K562 (cell line): ENCODE measurements around the gene STK26. TPM values are rescaled to one million over a fixed set of nuclear protein-coding genes. Genes with fewer than 3 reads are reported as not detected.

Experiments
- ATAC-seq: fragments of 200-7000 bp; cut with Tn5 transposase; 3 replicates; pipeline ENCODE4 v1.9.1; 2020; ENCODE audit warnings: moderate library complexity
- BruUV-seq: library from RNA; stranded (reverse); fragments of 400-500 nt; replicated peaks from 2 replicates; lab custom pipeline; 2021; lab: Mats Ljungman, UMichigan
- CTCF ChIA-PET: fragments of 300-600 bp; formaldehyde crosslinking; extraction: SDS; loops from one replicate; lab custom pipeline; 2021; ENCODE audit warnings: low intra/inter-chr PET ratio; lab: Yijun Ruan, JAX
- POLR2A ChIA-PET: fragments of 300-600, 350-650 bp; sonication (Branson Sonifier 250); formaldehyde crosslinking; extraction: SDS; loops from one replicate; lab custom pipeline; 2021; ENCODE audit warnings: antibody characterized with exemption, inconsistent platforms; lab: Yijun Ruan, JAX
- DNase-seq, 4 experiments: peaks; one replicate each; pipeline versions ENCODE4 v3.0.0 to v3.0.0-alpha.2; 2011 to 2018; ENCODE audit warnings: low spot score in 3 of 4, mixed read lengths in 3 of 4; ENCODE audit errors: extremely low read depth in 1 of 4
- FAIRE-seq: peaks from 2 replicates; lab custom pipeline; 2011; peaks lifted over from hg19 to GRCh38; lab: Jason Lieb, UNC
- H2AFZ ChIP-seq: 2 replicates; pipeline ENCODE4 v1.6.0; 2011; ENCODE audit warnings: low read depth, low read length, control low read depth, inconsistent platforms
- H3K27ac ChIP-seq: fragments of 200-600 bp; 3 replicates; pipeline ENCODE4 v1.8.0; 2011; ENCODE audit warnings: low read depth, mild to moderate bottlenecking, control low read depth, inconsistent platforms, low read length, moderate library complexity, mixed read lengths; ENCODE audit errors: extremely low read depth
- H3K27me3 ChIP-seq, 2 experiments: fragments of 300-600 bp in 1 of 2; 2 replicates in 1 of 2; 3 replicates in 1 of 2; pipeline versions ENCODE4 v1.6.0 to v1.8.0; 2011; ENCODE audit warnings: inconsistent platforms in 2 of 2, low read length in 2 of 2, mild to moderate bottlenecking in 1 of 2, mixed read lengths in 1 of 2, moderate library complexity in 1 of 2; ENCODE audit not compliant: control insufficient read depth in 2 of 2, insufficient read depth in 2 of 2
- H3K36me3 ChIP-seq: fragments of 300-600 bp; 3 replicates; pipeline ENCODE4 v1.8.0; 2011; ENCODE audit warnings: mild to moderate bottlenecking, low read length, inconsistent platforms; ENCODE audit not compliant: control insufficient read depth, insufficient read depth
- H3K4me1 ChIP-seq, 2 experiments: fragments of 200-600 bp in 1 of 2; replicated peaks in 1 of 2; 2 replicates in 1 of 2; 3 replicates in 1 of 2; pipeline versions ENCODE4 v1.5.1 to v1.8.0; 2011; ENCODE audit warnings: inconsistent platforms in 2 of 2, low read length in 2 of 2, mild to moderate bottlenecking in 1 of 2, mixed read lengths in 1 of 2, moderate library complexity in 1 of 2; ENCODE audit not compliant: control insufficient read depth in 2 of 2, insufficient read depth in 2 of 2
- H3K4me2 ChIP-seq: 2 replicates; pipeline ENCODE4 v1.6.1; 2011; ENCODE audit warnings: low read length, control low read depth, inconsistent platforms, mixed read lengths; ENCODE audit not compliant: insufficient read depth
- H3K4me3 ChIP-seq: fragments of 200-600 bp; sonication (generic), shearing (Covaris generic); 2 replicates; pipeline ENCODE4 v1.5.1; 2016; ENCODE audit warnings: control low read depth, inconsistent platforms
- H3K79me2 ChIP-seq: fragments of 200-600 bp; 3 replicates; pipeline ENCODE4 v1.8.0; 2011; ENCODE audit warnings: low read length, inconsistent platforms; ENCODE audit not compliant: control insufficient read depth, insufficient read depth
- H3K9ac ChIP-seq, 2 experiments: 2 replicates each; pipeline versions ENCODE4 v1.6.0 to v1.6.1; 2011; ENCODE audit warnings: low read depth in 2 of 2, low read length in 2 of 2, control low read depth in 1 of 2, inconsistent platforms in 1 of 2, mild to moderate bottlenecking in 1 of 2, mixed read lengths in 1 of 2; ENCODE audit not compliant: insufficient read depth in 1 of 2
- H3K9me1 ChIP-seq: one replicate; pipeline ENCODE4 v1.6.0; 2011; ENCODE audit warnings: inconsistent platforms, mild to moderate bottlenecking, low read length, moderate library complexity; ENCODE audit not compliant: control insufficient read depth, insufficient read depth
- H3K9me3 ChIP-seq: replicated peaks from 2 replicates; pipeline ENCODE4 v1.5.1; 2011; ENCODE audit warnings: low read depth, low read length, inconsistent platforms; ENCODE audit not compliant: control insufficient read depth, insufficient read depth
- H4K20me1 ChIP-seq: replicated peaks from 2 replicates; pipeline ENCODE4 v1.6.1; 2011; ENCODE audit warnings: low read length, inconsistent platforms, mixed read lengths; ENCODE audit not compliant: control insufficient read depth, insufficient read depth
- CEBPZ ChIP-seq: fragments of 150-350 bp; IDR thresholded peaks from 2 replicates; pipeline ENCODE4 v1.6.1; 2014; ENCODE audit warnings: low read depth, mild to moderate bottlenecking, low read length, borderline replicate concordance
- SUPT5H ChIP-seq: fragments of 450-650 bp; IDR thresholded peaks from 2 replicates; pipeline ENCODE4 v1.6.1; 2016
- WGBS: fragments of 100-300 bp; shearing (Covaris generic); methylation state at CpG from one replicate; pipeline ENCODE4 v1.1.6; 2016; ENCODE audit warnings: low coverage, mixed read lengths; ENCODE audit not compliant: insufficient coverage; ENCODE audit errors: missing lambda C conversion rate; 5-methylcytosine and 5-hydroxymethylcytosine counted together
- in situ Hi-C: fragments of 300-500 bp; cut with MboI; formaldehyde crosslinking; loops from 4 replicates; pipeline ENCODE4 v1.15.0; 2018; ENCODE audit warnings: inconsistent platforms, mixed read lengths
- intact Hi-C: fragments of 100-400 bp; cut with micrococcal nuclease; formaldehyde crosslinking; loops from 2 replicates; pipeline ENCODE4 v1.14.2; 2022
- polyA plus RNA-seq, 8 experiments: library from polyadenylated mRNA; depleted of rRNA in 4 of 8; stranded (reverse) in 5 of 8; unstranded in 3 of 8; fragments of >200 nt; fragmentation: Nextera tagmentation in 2 of 8; fragmentation: Illumina TruSeq in 1 of 8; extraction: Ambion mirVana in 2 of 8; extraction: Trizol in 1 of 8; gene quantifications; 2 replicates each; pipeline versions ENCODE4 v1.2.1 to v1.2.3, GENCODE V29; 2011 to 2014; ENCODE audit warnings: inconsistent platforms in 1 of 8, missing spikeins in 1 of 8
- total RNA-seq, 7 experiments: library from RNA; depleted of rRNA in 6 of 7; stranded (reverse); fragments of >200 nt in 6 of 7; fragmentation: Illumina TruSeq in 2 of 7; extraction: Trizol in 2 of 7; gene quantifications; 2 replicates each; pipeline versions ENCODE4 v1.2.1 to v1.2.3, GENCODE V29; 2011 to 2021; ENCODE audit warnings: low replicate concordance in 1 of 7
- TF ChIP-seq, protein P1 (sequence below): IDR thresholded peaks from 3 replicates; pipeline ENCODE4 v1.6.1; 2011; ENCODE audit warnings: borderline replicate concordance, mild to moderate bottlenecking, moderate library complexity; ENCODE audit not compliant: insufficient read length; ENCODE audit errors: extremely low read depth

Gene STK26
- total and polyA plus RNA-seq, 9 of the 15 experiments (the other 6 are each of a cell fraction or from before 2014, with no cell fraction given), result 28.1 to 72.9 (median 50.1) TPM

- TF ChIP-seq CEBPZ, result no peak
- TF ChIP-seq, all 486 proteins: peak for 2
Measured at GRCh38 chrX:132114607-132115006, 91.5 kb downstream of the STK26 start (continued).

- intact Hi-C loops, result no loop called here
- Histone ChIP-seq H3K27me3 (no peaks in the 10 kb centered on the region), H3K9me3 (no peaks in the 10 kb centered on the region), H3K27ac (no peak overlapping the region), H2AFZ (no peak overlapping the region), H3K4me2 (no peak overlapping the region), H3K36me3 (no peaks in the 10 kb centered on the region), H3K79me2 (no peaks in the 10 kb centered on the region), H3K9ac (no peak overlapping the region), H3K4me3 (no peak overlapping the region), H3K4me1 (no peaks in the 10 kb centered on the region; a peak in 1 of 5 replicates), H3K9me1 (no peaks in the 10 kb centered on the region), H4K20me1 (no peaks in the 10 kb centered on the region)
- ChIA-PET CTCF (no interaction called here), POLR2A (no interaction called here)
- BruUV-seq, result no TSS peak
- in situ Hi-C loops, result no loop called here
- TF ChIP-seq, protein P1, sequence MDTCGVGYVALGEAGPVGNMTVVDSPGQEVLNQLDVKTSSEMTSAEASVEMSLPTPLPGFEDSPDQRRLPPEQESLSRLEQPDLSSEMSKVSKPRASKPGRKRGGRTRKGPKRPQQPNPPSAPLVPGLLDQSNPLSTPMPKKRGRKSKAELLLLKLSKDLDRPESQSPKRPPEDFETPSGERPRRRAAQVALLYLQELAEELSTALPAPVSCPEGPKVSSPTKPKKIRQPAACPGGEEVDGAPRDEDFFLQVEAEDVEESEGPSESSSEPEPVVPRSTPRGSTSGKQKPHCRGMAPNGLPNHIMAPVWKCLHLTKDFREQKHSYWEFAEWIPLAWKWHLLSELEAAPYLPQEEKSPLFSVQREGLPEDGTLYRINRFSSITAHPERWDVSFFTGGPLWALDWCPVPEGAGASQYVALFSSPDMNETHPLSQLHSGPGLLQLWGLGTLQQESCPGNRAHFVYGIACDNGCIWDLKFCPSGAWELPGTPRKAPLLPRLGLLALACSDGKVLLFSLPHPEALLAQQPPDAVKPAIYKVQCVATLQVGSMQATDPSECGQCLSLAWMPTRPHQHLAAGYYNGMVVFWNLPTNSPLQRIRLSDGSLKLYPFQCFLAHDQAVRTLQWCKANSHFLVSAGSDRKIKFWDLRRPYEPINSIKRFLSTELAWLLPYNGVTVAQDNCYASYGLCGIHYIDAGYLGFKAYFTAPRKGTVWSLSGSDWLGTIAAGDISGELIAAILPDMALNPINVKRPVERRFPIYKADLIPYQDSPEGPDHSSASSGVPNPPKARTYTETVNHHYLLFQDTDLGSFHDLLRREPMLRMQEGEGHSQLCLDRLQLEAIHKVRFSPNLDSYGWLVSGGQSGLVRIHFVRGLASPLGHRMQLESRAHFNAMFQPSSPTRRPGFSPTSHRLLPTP, result no peak
- no peak for TF ChIP-seq SUPT5H
- 0% methylated on average over 5 of the region's 5 CpGs for WGBS
- ATAC-seq, result no peak
- DNase-seq, result no peak
- FAIRE-seq, result no peak
Measured at GRCh38 chrX:132115792-132116191, 92.7 kb downstream of the STK26 start.
